GM12801 (cell line): ENCODE data around the gene ZNF618.

ENCODE experiments used
- TF ChIP-seq, protein P1 (sequence below): IDR thresholded peaks from one replicate; pipeline ENCODE4 v1.5.1; 2011; ENCODE audit warnings: control low read depth; ENCODE audit not compliant: insufficient read length; ENCODE audit errors: extremely low read depth

Gene ZNF618

DNA sequence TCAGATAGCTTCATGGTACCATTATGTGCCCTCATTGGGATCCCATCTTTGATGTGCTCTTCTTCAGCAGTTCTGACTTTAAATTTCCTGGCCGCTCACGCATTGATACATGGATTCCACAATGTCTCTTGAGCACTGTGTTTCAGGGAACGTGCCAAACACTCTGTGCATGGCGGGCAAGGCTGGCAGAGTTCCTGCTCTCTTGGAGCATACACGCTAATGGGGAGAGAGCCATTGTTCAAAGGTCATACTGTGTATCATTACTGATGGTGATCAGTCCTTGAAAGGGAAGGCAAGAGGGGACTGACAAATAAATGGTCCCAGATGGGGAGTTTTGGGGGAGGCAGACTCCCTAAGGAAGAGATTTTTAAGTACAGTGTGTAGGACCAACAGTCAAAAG, 149.7 kb downstream of the ZNF618 start:
- TF ChIP-seq, protein P1, sequence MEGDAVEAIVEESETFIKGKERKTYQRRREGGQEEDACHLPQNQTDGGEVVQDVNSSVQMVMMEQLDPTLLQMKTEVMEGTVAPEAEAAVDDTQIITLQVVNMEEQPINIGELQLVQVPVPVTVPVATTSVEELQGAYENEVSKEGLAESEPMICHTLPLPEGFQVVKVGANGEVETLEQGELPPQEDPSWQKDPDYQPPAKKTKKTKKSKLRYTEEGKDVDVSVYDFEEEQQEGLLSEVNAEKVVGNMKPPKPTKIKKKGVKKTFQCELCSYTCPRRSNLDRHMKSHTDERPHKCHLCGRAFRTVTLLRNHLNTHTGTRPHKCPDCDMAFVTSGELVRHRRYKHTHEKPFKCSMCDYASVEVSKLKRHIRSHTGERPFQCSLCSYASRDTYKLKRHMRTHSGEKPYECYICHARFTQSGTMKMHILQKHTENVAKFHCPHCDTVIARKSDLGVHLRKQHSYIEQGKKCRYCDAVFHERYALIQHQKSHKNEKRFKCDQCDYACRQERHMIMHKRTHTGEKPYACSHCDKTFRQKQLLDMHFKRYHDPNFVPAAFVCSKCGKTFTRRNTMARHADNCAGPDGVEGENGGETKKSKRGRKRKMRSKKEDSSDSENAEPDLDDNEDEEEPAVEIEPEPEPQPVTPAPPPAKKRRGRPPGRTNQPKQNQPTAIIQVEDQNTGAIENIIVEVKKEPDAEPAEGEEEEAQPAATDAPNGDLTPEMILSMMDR: no peak

DNA sequence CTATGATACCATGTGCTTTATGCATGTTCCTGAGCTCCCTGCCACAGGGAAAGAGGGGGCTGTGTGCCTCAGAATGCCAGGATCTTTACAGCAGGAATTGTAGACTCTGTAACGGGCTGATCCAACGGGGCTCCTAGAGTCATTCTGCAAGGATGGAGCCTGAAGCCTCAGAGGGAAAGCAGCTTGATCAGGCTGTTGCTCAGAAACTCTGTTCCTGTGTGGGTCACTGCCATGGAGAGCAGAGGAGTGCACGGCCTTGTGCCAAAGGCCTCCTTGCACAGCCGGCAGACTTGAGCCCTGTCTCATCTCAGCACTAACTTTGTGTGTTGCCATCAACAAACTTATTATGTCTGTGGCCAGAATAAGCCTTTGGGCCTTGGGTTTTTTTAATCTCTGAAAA, 150.2 kb downstream of the ZNF618 start:
- TF ChIP-seq, protein P1: no peak

DNA sequence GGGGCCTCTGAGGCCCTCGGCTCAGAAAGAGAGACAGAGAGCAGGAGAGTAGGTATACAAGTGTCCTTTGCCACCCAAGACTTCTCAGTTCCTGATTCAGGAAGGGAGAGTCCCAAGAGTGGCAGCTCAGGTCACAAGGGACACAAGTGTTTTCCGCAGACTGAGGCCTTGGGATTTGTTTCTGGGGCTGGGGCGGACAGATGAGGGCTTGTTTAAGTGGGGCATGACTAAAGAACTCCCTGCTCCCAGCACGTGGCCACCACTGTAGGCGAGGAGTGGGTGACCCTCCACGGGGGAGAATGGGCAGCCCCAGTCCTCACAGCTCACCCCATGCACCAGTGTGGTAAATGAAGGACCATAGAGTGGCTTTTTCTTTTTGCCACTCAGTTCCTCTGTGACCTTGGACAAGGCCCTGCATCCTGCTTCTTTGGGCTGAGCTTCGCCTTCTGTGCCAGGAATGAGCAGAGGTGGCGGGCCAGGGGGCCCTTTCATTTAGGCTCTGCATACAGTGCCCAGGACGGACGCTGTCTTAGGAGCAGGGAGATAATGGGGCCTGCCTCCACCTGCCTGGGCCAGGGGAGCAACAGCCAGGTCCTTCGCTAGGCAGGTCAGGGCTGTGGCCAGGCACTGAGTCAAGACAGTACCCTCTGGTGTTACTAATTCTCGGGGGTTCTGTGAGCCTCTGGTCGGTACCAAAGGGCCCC, 151.2 kb downstream of the ZNF618 start:
- TF ChIP-seq, protein P1: no peak

DNA sequence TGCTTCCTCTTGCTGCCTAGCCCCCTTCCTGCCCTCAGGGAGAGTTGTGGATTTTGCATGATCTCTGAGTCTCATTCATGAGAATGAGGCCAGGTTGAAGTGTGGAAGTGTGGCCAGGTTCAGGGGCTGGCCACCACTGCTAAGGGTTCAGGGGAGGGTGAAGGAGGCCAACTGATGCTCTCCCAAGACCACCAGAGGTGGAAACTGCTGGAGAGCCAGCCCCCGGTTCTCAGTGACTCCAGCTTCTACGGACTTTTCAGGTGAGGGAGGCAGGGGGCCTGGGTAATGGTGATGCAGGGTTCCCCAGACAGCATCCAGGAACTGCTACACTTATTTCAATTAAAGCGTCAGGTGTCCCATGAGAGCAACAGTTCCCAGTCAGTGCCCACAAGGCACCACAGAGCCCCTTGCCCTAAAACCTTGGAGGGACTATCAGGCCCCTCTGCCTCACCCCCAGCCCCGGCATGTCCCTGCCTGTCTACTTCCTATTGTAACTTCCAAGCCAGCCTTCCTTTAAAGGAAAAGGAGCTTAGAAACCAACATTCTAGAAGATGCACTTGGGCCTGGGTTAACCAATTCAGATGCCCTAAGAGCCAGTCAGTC, 151.9 kb downstream of the ZNF618 start:
- TF ChIP-seq, protein P1: no peak

DNA sequence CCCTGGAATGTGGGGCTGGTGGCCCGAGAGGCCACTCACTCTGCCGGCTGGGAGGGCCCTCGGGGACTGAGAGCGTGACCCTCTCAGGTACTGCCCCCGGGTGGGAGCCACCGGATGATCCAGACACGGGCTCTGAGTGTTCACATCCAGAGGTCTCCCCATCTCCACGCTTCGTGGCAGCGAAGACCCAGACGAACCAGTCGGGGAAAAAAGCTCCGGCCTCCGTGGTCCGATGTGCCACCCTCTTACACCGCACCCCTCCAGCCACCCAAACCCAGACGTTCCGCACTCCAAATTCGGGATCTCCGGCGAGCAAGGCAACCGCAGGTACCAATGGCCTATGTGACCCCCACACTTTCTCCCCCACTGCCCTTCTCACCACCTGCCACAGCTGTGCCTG, 152.5 kb downstream of the ZNF618 start:
- TF ChIP-seq, protein P1: no peak

DNA sequence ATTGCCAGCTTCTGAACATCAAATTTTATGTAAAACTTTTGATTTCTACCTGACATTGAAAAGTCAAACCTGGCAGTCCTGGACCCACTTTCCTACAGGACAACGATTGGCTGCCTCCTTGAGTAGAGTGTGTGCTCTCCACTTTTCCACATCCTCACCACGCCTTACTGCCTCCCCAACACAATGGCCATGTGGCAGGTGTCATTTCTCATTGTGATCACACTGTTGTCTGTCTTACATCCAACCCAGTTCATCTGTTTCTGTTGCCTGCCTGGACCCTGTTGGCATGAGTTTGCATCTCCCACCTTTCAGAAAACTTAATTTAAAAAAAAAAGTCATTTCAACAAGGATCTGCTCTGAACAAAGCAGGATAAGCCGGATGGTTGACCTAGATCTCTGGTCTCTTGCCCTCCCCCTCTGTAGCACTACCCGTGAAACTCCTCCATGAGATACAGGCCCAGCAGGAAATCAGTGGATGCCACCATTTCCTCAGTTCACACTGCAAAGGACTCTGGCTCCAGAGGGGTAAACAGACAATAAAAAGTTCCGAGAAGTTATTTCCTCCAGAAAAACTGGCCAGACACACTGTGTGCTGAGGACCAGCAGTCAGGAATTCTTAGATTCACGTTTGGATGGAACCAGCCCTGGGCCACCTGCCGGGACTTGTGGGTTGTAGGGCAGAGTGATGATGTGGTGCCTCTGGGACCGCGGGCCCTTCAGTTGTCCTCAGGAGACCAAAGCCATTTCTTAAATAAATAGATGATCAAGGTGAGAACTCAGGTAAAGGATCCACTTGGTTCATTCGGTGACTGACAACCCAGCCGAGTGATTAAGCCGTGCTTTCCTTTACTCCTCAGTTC, 153.4 kb downstream of the ZNF618 start:
- TF ChIP-seq, protein P1: no peak

DNA sequence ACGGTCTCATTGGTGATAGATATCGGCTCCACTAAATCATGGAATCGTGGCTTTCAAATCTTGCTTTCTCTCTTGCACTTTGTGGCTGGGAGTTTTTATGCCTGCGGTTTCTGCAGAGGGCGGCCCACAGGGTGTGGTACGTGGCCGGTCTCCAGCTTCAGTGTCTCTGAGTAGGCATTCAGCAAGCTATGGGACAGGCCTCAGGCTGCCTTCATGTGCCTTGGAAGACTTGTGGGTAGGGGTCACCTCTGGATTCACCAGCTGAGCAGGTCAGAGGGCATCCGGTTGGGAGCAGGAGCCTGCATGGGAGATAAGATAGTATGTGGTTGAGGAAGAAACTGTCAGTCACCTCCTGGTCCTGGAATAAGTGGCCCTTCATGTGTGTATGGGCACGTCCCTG, 154.3 kb downstream of the ZNF618 start:
- TF ChIP-seq, protein P1: no peak
